ENCODE data around the gene SKIC8. TPM values are rescaled to one million over a fixed set of nuclear protein-coding genes. Genes with fewer than 3 reads are reported as not detected.

Gene SKIC8
- total RNA-seq, 2 experiments from 2014 or later, result 68.0 to 70.3 TPM

GRCh38 chr15:78241017-78241416 lies 58.4 kb downstream of the SKIC8 start:
- CTCF ChIA-PET, result interaction anchor here (0.7 to 5.0 kb wide), 22 partner anchors 8 to 281 kb away, joined by 3 to 62 read pairs (median 5); partner anchors contain the start of genes CIB2, DNAJA4 and IDH3A
- POLR2A ChIA-PET, result no interaction called here

GRCh38 chr15:78239811-78240210 lies 59.6 kb downstream of the SKIC8 start:
- ChIA-PET CTCF (interaction anchor here (0.9 to 5.0 kb wide), 11 partner anchors 9 to 280 kb away, joined by 3 to 62 read pairs (median 9); partner anchors contain the start of gene CIB2), POLR2A (interaction anchor here (0.6 kb wide), 1 partner anchor 125 kb away, joined by 3 read pairs; no protein-coding TSS in a partner anchor)

GRCh38 chr15:78237146-78237545 lies 62.3 kb downstream of the SKIC8 start:
- ChIA-PET CTCF (interaction anchor here (0.6 to 1.3 kb wide), 2 partner anchors 10 to 129 kb away, joined by 4 to 5 read pairs; no protein-coding TSS in a partner anchor), POLR2A (interaction anchor here (0.5 kb wide), 1 partner anchor 88 kb away, joined by 3 read pairs; the partner anchor contains the start of gene IDH3A)

- POLR2A ChIA-PET, result no interaction called here
- CTCF ChIA-PET, result interaction anchor here (1.2 to 1.3 kb wide), 2 partner anchors 87 to 128 kb away, joined by 3 to 5 read pairs; partner anchors contain the start of gene IDH3A
Measured at GRCh38 chr15:78236491-78236890, 62.9 kb downstream of the SKIC8 start.

GRCh38 chr15:78234515-78235040 lies 64.8 kb downstream of the SKIC8 start, which contains the start of gene ACSBG1:
ACSBG1 (minus strand) TSS chr15:78234565; CDS start chr15:78234501, 64 bp downstream.
- POLR2A ChIA-PET, result no interaction called here

GRCh38 chr15:78233496-78233895 lies 65.9 kb downstream of the SKIC8 start:
- ChIA-PET CTCF (no interaction called here), POLR2A (no interaction called here)

More at GRCh38 chr15:78234515-78235040, 64.8 kb downstream of the SKIC8 start, which contains the start of gene ACSBG1:
- CTCF ChIA-PET, result interaction anchor here (1.5 kb wide), 1 partner anchor 39 kb away, joined by 4 read pairs; no protein-coding TSS in a partner anchor

Other genes starting within 250 kb of the SKIC8 start
- 10 to 100 TPM; 43.0 to 45.3 TPM for gene TBC1D2B, start 221.9 kb downstream of the SKIC8 start, total RNA-seq
- gene SH2D7, start 207.0 kb downstream of the SKIC8 start, total RNA-seq, result not detected
- gene CIB2, start 168.2 kb downstream of the SKIC8 start, total RNA-seq, result 1 to 10 TPM; 2.6 to 2.8 TPM
- 100 to 1,000 TPM; 143 to 144 TPM for gene IDH3A, start 150.2 kb downstream of the SKIC8 start, total RNA-seq
- not detected for gene ACSBG1, start 65.0 kb downstream of the SKIC8 start, total RNA-seq
- 10 to 100 TPM; 36.1 to 38.8 TPM for gene DNAJA4, start 35.0 kb downstream of the SKIC8 start, total RNA-seq
- gene CRABP1, start 40.7 kb upstream of the SKIC8 start, total RNA-seq, result not detected
- 10 to 100 TPM; 67.0 to 69.6 TPM for gene IREB2, start 138.6 kb upstream of the SKIC8 start, total RNA-seq
- gene HYKK, start 208.0 kb upstream of the SKIC8 start, total RNA-seq, result 1 to 10 TPM; 1.1 to 1.5 TPM
- 100 to 1,000 TPM; 238 to 248 TPM for gene PSMA4, start 240.8 kb upstream of the SKIC8 start, total RNA-seq